ENCODE results near the gene NCAM1.

The NCAM1 gene

GRCh38 chr11:113249786-113250185 is 288.6 kb downstream of the NCAM1 start:
- no peak for DNase-seq (ENCODE audit: extremely low read depth, low read depth)
- TF ChIP-seq CTCF (IDR thresholded peaks at IDR 0.05; ENCODE audit: low read depth, low read length) = no peak

- TF ChIP-seq CTCF (IDR thresholded peaks at IDR 0.05; ENCODE audit: low read depth, low read length) = no peak
- DNase-seq (ENCODE audit: extremely low read depth, low read depth) = no peak
Observed at GRCh38 chr11:113251281-113251680, 290.1 kb downstream of the NCAM1 start.

GRCh38 chr11:113253406-113253805 is 292.2 kb downstream of the NCAM1 start:
- no peak for DNase-seq (ENCODE audit: extremely low read depth, low read depth)
- TF ChIP-seq CTCF (IDR thresholded peaks at IDR 0.05; ENCODE audit: low read depth, low read length) = no peak

GRCh38 chr11:113255096-113255495 is 293.9 kb downstream of the NCAM1 start:
- no peak for DNase-seq (ENCODE audit: extremely low read depth, low read depth)
- TF ChIP-seq CTCF (IDR thresholded peaks at IDR 0.05; ENCODE audit: low read depth, low read length) = no peak

- no peak for TF ChIP-seq CTCF (IDR thresholded peaks at IDR 0.05; ENCODE audit: low read depth, low read length)
- no peak for DNase-seq (ENCODE audit: extremely low read depth, low read depth)
Observed at GRCh38 chr11:113255741-113256140, 294.5 kb downstream of the NCAM1 start.

- TF ChIP-seq CTCF (IDR thresholded peaks at IDR 0.05; ENCODE audit: low read depth, low read length) = no peak
- DNase-seq (ENCODE audit: extremely low read depth, low read depth) = no peak
Observed at GRCh38 chr11:113256431-113257202, 295.4 kb downstream of the NCAM1 start.

- no peak for TF ChIP-seq CTCF (IDR thresholded peaks at IDR 0.05; ENCODE audit: low read depth, low read length)
- no peak for DNase-seq (ENCODE audit: extremely low read depth, low read depth)
Observed at GRCh38 chr11:113260096-113260425, 298.8 kb downstream of the NCAM1 start.
